Stimulated activated CD8-positive, alpha-beta memory T cell treated with anti-CD3 and anti-CD28 coated beads, Interleukin-7, amount 100 ng/mL, for 1 hour (primary cell): ENCODE measurements around the gene MFSD6.

ENCODE experiments used
- DNase-seq, 2 donors: peaks; one replicate each; pipeline ENCODE4 v3.0.0-alpha.2; 2020; ENCODE audit warnings: low read depth in 2 of 2

MFSD6 gene

DNA sequence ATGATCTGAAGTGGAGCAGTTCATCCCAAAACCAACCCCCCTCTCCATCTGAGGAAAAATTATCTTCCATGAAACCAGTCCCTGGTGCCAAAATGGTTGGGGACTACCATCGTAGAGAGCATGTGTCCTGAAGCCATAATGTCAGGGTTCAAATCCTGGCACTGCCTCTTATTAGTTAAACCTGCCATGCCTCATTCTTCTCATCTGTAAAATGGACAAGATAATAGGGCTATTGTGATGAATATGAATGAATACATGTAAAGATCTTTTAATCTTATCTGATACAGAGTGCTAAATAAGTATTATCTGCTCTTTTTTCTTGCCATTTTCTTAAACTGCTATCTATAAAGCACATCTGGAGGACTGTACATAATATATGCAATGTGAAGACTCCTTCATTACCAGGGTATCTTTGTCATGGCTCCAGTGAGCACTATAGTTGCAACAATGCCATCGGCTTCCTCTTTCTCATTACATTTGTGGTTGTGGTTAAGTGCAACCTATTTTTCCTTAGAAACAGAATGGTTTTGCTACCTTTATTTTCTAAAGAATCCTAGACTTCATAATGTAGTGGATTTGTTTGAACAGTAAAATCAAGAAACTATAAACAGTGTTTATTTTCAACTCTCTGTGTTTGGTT is 27.0 kb downstream of the MFSD6 start:
- DNase-seq, result no peak

DNA sequence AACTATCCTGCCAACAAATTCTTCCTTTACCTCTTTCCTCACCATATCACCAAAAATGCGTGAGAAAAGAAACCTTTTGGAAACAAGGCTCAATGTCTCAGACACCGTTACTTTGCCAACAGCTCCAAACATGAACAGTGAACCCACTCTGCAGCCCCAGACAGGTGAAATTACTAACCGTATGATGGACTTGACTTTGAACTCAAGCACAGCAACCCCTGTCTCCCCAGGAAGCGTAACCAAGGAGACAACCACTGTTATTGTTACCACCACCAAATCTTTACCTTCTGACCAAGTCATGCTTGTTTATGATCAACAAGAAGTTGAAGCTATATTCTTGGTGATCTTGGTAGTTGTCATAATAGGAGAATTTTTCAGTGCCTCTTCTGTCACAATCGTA is 28.4 kb downstream of the MFSD6 start:
- DNase-seq, result no peak

DNA sequence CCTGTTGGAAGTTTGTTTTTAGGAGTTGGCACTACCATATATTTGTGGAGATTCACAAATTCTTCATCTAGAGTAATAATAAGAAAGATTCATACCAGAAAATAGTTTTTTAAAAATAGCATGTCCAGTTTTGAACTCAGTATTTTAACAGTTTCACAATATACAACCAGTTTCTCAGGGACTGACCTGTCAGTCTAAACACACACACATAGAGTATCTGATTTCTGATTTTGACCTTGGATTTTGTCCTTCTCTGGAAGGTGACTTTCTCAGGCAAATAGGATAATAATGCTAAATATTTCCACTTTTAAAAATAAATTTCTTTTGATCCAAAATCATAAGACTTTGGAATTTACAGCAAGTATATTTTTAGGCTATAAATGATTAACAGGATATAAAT is 32.0 kb downstream of the MFSD6 start:
- DNase-seq, result no peak

DNA sequence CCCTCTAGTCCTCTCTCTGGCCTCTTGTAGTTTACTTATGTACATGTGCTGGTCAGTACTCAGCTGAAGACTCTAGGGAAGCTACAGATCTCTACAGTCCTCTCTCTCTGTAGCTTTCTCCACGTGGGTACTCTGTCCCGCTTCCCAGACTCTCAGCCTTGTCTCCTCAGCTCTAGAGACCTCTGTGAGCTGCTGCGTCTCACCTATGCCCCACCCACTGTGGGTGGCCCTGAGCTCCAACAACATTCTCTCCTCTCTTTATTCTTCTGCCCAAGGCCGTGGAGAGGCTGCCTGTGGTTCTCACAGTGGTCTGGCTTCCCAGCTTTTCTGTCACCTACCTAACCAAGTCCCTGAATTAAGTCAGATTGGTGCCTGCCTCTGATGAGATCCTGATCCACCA is 33.4 kb downstream of the MFSD6 start:
- no peak for DNase-seq

DNA sequence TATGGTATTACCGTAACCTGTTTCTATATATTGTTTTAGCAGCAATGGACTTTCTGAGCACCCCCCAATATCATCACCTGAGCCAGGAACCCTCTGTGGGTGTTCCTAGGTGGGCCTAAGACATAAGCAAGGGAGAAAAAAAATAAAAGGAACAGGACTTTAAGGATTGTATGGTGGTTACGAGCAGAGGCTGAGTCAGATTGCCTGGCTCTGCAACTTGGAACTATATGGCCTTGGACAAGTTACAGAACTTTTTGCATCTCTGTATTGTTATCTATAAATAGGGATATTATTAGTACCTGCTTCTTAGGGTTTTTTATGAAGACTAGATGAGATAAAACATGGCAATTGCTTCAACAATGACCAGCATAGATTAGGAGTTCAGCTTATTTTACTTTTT is 34.9 kb downstream of the MFSD6 start:
- no peak for DNase-seq

DNA sequence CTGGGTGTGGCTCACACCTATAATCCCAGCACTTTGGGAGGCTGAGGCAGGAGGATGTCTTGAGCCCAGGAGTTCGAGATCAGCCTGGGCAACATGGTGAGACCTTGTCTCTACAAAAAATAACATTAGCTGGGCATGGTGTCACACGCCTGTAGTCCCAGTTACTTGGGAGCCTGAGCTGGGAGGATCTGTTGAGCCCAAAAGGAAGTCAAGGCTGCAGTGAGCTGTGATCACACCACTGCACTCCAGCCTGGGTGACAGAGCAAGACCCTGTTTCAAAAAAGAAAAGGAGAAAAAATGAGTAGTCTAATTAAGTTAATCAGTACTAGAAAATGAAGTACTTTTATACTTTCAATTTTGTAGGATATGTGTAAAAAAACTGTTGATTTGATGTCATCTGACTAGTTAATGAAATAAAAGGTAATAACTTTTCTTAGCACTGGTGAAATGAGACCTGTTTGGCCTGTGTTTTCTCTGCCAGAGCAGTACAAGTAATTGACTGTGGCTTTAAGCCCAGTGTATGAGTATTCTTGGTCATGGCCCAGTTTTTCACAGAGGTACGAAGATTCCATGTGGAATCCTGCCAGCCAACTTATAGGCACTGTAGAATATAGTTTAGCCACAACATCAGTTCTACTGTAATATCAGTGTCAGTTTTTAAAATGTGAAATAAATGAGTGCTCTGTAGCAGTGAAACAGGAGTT is 35.8 kb downstream of the MFSD6 start:
- no peak for DNase-seq

DNA sequence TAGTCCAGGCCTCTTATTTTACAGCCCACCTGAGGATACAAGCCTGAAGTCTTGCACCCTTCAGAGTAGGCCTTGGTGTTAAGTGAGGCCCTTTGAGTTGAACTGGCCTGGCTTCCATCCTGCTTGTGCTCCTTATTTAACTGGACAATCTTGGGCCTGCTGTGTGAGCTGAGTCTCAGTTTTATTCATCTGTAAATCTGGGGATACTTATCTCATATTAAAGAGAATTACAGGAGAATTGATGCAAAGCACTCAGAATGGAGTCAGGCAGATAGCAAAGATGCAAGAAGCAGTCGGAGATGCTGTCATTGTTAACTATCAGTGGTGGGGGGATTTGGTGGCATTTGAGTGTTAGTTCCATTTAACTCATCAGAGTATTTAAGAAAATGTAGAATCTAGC is 36.8 kb downstream of the MFSD6 start:
- DNase-seq, result no peak

DNA sequence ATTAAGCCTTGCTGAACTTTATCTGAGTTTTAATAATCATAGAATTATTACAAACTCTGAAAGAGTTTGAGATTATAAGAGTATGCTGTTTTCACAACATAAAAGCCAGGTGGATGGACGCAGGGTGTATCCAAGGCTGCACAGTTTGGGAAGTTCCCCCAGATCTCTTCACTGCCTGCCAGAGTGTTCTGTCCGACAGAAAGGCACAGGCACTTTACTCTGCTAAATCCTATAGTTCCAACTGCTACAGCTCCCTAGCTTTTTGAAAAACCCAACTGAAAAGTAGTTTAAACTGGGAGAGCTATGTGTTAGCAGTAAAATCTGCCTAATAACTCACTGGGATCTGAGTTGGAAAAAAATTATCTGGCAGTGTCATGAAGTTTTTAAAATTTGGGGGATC is 38.0 kb downstream of the MFSD6 start:
- DNase-seq, result no peak

DNA sequence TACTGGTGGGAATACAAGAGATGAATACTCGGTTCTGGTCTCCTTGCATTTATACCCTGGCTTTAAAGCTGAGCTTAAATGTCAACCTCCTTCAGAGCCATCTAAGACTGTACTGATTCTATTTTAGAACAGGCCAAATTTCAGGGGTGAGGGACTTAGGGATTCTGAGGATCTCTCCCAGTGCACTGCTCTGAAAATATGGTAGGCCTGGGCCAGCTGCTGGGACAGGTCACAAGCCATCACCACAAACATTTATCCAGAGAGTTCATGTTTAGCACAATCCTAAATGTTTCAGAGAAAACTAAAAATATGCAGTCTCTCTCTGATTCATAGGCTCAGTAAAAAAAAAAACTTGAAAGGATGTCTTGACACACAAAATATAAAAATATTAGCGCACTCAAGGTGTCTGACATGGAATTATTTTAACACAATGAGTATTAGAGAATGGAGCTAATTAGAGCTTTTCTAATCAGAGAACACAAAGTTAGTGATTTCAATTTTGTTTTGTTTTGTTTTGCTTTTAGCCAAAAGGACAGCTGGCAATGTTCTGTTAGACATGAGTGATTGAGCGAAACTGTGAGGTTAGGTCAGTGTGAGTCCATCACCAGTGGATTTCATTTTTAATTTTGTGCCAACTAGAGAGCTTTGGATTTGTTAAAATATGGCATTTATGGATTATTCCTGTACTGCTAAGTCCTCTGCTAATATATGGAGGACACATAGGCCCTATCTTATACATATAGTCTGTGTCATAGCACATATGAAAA is 38.8 kb downstream of the MFSD6 start:
- DNase-seq, result no peak

DNA sequence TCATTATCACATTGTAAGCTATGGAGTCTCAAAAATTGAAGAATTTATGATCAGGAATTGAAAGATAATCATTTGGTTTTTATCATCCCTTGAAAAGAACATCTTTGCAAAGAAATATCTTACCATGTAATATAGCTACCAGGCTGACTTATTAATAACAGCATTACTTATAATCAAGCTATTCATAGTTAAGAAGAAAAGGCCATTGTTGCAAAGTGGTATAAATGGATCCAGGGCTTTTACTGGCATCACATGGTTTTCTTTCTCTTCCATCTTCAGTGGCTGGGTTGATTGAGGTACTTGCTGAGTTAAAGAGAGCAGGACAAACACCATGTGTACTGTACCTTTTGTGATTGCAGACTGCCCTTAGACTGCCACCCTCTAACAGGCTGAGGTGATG is 39.6 kb downstream of the MFSD6 start:
- DNase-seq, result no peak

DNA sequence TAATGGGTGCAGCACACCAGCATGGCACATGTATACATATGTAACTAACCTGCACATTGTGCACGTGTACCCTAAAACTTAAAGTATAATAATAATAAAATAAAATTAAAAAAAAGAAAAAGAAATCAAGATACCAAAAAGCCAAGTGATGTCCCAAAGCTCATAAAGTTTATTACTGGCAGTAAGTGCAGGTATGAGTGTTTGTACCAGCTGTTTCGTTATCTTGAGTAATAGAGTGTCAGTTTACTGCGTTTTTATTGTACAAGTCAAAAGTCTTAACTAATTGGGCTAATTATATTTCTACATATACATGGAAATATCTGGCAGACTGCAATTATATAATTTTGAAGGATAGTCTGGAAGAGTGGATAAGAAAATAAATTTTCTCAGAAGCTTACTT is 41.8 kb downstream of the MFSD6 start:
- DNase-seq, result no peak

DNA sequence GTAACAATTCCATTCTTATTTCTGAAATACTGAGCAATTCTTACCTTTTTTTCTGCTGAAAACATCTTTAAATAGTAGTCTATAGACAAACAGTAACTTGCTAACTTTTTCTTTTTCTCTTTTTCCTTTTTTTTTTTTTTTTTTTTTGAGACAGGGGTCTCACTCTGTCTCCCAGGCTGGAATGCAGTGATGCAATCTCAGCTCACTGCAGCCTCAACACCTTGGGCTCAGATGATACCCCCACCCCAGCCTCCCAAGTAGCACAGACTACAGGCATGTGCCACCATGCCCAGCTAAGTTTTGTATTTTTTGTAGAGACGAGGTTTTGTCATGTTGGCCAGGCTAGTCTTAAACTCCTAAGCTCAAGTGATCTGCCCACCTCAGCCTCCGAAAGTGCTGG is 42.2 kb downstream of the MFSD6 start:
- no peak for DNase-seq

DNA sequence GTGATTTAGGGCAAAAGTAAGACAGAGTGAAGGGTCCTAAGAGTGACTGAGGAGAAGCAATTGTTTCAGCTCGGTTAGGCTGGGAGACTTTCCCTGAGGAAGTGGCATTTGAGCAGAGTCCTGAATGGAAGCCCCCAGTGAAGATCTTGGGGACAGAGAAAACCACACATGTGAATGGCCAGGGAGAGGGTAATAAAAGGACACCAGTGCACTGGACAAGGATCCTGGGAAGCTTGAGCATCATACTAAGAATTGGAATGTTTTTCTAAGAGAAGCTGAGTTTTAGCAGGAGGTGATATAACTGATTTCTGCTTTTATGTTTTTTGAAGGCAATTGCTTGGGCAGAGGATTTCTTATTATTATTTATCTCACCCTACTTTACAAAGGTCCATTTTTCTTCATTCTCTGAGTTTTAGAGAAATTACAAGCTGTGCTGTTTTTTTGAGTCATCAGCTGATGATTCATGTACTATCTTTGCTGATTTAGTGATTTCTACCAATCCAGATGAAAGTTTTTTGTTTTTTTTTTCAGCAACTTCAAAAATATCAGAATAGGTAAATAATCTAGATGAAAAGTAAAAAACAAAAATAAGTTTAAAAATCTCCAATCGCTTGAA is 43.5 kb downstream of the MFSD6 start:
- DNase-seq, result no peak

DNA sequence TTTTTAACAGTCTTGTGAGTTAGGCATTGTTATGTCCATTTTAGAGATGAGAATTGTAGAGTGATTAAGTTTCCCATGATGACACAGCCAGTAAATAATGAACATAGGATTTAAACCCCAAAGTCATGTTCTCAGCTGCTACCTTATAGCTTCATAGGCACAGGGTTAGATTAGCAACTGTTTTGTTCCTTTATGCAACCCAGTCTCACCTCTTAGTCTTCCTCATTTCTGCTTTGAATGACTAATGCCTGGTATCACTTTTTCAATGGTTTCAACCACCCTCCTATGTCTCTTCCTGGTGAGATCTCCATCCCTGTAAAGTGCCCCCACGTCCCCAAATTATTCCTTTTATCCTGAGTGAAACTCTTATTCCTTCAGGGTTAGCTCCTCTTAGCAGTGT is 44.3 kb downstream of the MFSD6 start:
- DNase-seq, result no peak

DNA sequence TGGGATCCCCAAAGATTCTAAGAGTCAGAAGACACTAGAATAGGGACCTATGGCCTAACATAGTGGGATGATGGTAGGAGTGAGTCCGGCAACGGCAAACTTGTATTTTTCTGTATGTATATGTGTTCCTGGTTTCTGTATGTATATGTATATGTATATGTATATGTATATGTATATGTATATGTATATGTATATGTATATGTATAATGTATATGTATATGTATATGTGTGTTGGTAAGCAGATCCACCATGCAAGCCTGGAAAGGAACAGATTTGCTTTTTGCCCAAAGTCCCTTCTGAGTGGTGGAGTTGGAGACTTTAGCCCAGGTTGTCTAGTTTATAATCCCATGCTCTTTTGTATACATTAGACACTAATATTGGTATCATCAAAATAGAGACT is 46.6 kb downstream of the MFSD6 start:
- DNase-seq, result no peak

DNA sequence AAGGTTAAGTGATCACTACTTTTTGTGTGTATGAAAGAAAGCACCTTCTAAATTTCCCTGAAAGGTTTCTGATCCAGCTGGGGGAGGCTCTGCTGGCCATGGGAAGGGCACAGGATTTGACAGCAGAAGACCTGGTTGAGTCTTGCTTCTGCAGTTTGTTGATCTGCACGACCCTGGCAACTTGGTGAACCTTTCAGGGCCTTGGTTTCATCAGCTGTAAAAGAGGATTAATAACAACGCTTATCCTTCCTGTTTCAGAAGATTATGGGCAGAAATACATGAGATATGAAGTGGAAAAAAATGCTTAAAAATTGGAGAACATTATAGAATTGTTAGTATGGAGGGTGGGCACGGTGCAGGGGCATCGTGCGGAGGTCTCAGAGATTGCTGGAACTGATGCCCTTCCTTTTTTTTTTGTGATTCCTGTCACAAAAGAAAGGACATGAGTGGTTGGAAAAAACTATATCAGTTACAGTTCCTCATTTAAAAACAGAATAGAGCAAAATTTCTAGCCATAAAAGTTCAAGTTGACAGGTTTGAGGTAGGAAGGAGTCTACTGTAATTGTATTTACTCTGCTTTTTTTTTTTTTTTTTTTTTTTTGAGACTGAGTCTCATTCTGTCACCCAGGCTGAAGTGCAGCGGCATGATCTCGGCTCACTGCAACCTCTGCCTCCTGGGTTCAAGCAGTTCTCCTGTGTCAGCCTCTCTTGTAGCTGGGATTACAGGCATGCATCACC is 47.4 kb downstream of the MFSD6 start:
- no peak for DNase-seq

DNA sequence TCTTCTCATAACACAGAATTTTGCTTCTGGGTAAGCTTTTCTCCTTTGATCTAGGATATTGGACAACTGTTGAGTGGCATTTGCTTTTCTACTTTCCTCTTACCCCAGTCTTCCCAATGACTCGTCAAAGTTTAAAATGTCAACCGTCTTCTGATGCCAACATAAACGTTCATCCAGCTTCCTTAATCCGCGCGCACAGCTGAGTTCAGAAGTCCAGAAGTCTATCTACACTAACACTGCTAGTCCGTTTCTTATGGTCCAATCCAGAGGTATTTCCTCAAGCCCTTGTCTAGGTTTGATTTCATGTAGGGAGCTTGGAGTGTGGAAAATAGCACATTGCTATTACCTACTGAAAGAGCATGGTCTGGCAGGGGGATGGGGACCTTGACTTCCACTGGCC is 48.7 kb downstream of the MFSD6 start:
- DNase-seq, result no peak

DNA sequence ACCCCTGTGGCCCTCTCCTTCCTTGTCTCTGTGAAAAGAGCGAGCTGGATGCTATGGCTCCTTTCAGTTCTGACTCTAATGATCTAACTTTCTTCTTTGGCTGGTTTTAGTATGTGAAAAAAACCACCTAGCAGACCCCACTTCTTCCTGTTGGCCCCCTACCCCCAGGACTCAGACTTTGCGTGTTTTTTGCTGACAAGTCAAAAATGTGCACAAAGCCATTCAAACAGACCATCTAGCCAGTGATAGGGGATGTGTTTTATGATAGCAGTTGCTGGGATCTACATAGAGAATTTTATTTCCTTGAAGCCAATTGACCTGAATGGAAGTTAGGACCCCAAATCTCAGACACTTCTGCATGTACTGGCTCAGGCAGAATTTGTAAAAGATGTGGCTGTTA is 49.1 kb downstream of the MFSD6 start:
- DNase-seq, result no peak

DNA sequence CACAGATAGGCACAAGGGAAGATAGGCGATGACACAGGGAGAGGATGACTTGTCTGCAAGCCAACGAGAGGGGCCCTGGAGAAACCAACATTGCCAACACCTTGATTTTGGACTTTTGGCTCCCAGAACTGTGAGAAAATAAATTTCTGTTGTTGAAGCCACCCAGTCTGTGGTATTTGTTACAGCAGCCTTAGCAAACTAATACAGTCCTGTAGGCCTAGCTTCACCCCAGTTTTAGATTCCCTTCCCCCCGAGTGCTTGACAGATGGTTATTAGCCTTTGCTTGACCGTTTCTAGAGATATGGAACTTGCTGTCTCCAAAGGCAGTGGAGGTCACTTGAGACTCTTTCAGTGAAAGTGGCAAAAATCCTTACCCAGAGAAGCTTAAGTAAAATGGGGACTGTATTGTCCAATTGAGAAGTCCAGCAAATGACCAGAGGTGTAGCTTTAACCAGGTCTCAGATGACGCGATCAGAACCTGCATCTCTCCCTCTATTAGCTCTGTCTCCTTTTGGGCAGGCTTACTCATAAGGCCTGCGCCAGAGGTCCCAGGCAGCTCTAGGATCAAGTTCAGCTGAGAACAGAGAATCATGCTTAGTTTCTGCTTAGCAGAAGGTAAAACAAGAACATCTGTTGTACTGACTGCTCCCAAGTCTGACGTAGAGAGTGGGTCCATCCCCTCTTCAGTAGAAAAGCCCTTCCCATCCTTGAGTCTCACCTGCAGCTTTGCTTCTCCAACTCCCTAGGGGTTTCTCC is 50.4 kb downstream of the MFSD6 start:
- DNase-seq, result no peak

DNA sequence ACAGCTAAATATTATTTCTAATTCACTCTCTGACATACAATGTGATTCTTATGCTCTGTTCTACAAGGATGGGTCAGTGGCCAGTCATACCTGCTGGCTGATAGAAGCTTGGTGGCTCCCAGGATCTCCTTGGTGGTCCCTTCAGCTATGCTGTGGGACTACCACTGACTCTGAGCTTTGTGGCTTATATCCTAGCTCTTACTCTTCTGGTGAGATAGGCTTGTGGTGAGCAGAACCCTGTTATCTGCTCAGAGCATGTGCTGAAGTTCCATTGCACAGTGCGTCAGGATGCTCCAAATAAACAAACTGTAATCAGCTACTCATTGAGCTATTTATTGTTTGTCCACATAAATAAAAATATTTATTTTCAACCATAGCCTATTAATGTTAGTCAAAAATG is 51.7 kb downstream of the MFSD6 start:
- no peak for DNase-seq

DNA sequence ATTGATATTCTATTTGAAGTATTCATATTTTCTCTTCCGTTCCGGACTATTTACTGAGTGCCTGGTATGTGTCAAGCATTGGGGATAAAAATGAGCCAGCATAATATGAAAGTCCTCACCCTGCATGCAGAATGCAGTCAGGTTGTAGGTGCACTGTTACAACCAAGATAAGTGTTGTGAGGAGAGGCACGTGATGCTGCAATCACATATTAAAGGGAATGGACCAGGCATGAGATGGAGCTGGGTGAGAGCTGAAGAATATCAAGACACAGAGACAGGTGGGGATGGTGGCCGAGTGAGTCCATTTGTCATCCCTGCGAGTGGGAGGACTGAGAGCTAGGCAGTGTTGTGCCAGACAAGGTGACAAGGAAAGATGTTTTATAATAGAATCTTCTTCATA is 52.3 kb downstream of the MFSD6 start:
- no peak for DNase-seq
